SK-N-SH (cell line): ENCODE measurements around the gene KAT8. TPM values are rescaled to one million over a fixed set of nuclear protein-coding genes. Genes with fewer than 3 reads are reported as not detected.

Experiments used
- CTCF ChIA-PET: fragments of 300-600, 350-600 bp; formaldehyde crosslinking; extraction: SDS; loops from one replicate; lab custom pipeline; 2021; lab: Yijun Ruan, JAX
- POLR2A ChIA-PET: fragments of 350-600 bp; sonication (Branson Sonifier 250); formaldehyde crosslinking; extraction: SDS; loops from one replicate; lab custom pipeline; 2020; ENCODE audit warnings: antibody characterized with exemption, inconsistent platforms; lab: Yijun Ruan, JAX
- DNase-seq: peaks from one replicate; pipeline ENCODE4 v3.0.0; 2012
- H2AFZ ChIP-seq: fragments of 200-600 bp; sonication (generic); 2 replicates; pipeline ENCODE4 v1.8.1; 2016; ENCODE audit warnings: antibody characterized with exemption, mild to moderate bottlenecking, low read depth
- H3F3A ChIP-seq: fragments of 200-600 bp; sonication (generic); replicated peaks from 2 replicates; pipeline ENCODE3; 2016; ENCODE audit warnings: antibody characterized with exemption, mild to moderate bottlenecking; ENCODE audit not compliant: insufficient read depth
- H3K27ac ChIP-seq, 2 experiments: fragments of 200-500 bp in 1 of 2; fragments of 200-600 bp in 1 of 2; sonication (Bioruptor generic) in 1 of 2; sonication (generic), shearing (Covaris generic) in 1 of 2; 2 replicates each; pipeline versions ENCODE4 v1.5.1 to v1.6.1; 2014 to 2016; ENCODE audit warnings: low read depth in 2 of 2, inconsistent platforms in 1 of 2, low read length in 1 of 2, mild to moderate bottlenecking in 1 of 2, mixed read lengths in 1 of 2
- H3K27me3 ChIP-seq: fragments of 200-600 bp; sonication (generic), shearing (Covaris generic); 2 replicates; pipeline ENCODE4 v1.6.1; 2016; ENCODE audit warnings: mixed run types; ENCODE audit not compliant: insufficient read depth
- H3K36me3 ChIP-seq, 2 experiments: fragments of 200-500 bp in 1 of 2; fragments of 200-600 bp in 1 of 2; sonication (Bioruptor generic) in 1 of 2; sonication (generic) in 1 of 2; replicated peaks in 1 of 2; 2 replicates each; pipeline versions ENCODE3 to v1.5.1; 2014 to 2016; ENCODE audit warnings: low read length in 1 of 2, mild to moderate bottlenecking in 1 of 2; ENCODE audit not compliant: insufficient read depth in 2 of 2, control insufficient read depth in 1 of 2
- H3K4me1 ChIP-seq, 2 experiments: fragments of 200-500 bp in 1 of 2; fragments of 200-600 bp in 1 of 2; sonication (Bioruptor generic) in 1 of 2; sonication (generic), shearing (Covaris generic) in 1 of 2; 2 replicates each; pipeline versions ENCODE4 v1.5.1 to v1.6.1; 2014 to 2016; ENCODE audit warnings: low read depth in 1 of 2, low read length in 1 of 2, mixed run types in 1 of 2; ENCODE audit not compliant: insufficient read depth in 2 of 2, control insufficient read depth in 1 of 2
- H3K4me2 ChIP-seq: fragments of 200-600 bp; sonication (generic), shearing (Covaris generic); 2 replicates; pipeline ENCODE4 v1.6.1; 2017; ENCODE audit warnings: mixed run types
- H3K4me3 ChIP-seq, 2 experiments: fragments of 200-500 bp in 1 of 2; fragments of 200-600 bp in 1 of 2; sonication (Bioruptor generic) in 1 of 2; sonication (generic), shearing (Covaris generic) in 1 of 2; 2 replicates each; pipeline versions ENCODE4 v1.5.1 to v1.8.1; 2014 to 2016; ENCODE audit warnings: low read depth in 2 of 2, inconsistent platforms in 1 of 2, low read length in 1 of 2, mild to moderate bottlenecking in 1 of 2, mixed read lengths in 1 of 2, moderate library complexity in 1 of 2
- H3K79me2 ChIP-seq: fragments of 200-600 bp; sonication (generic); 2 replicates; pipeline ENCODE4 v1.8.1; 2017; ENCODE audit warnings: mild to moderate bottlenecking; ENCODE audit not compliant: insufficient read depth
- H3K9ac ChIP-seq: fragments of 200-600 bp; sonication (generic); 2 replicates; pipeline ENCODE4 v1.6.1; 2017; ENCODE audit warnings: mixed run types
- H3K9me2 ChIP-seq: fragments of 200-600 bp; sonication (generic); 2 replicates; pipeline ENCODE4 v1.6.1; 2017; ENCODE audit warnings: mixed run types
- H3K9me3 ChIP-seq: fragments of 200-600 bp; sonication (generic); 2 replicates; pipeline ENCODE4 v1.6.1; 2017; ENCODE audit warnings: mixed run types, mild to moderate bottlenecking, moderate library complexity
- H4K20me1 ChIP-seq: fragments of 200-600 bp; sonication (generic); 2 replicates; pipeline ENCODE4 v1.6.1; 2017; ENCODE audit warnings: mild to moderate bottlenecking, mixed run types; ENCODE audit not compliant: insufficient read depth
- CHD2 ChIP-seq: fragments of 150-350 bp; IDR thresholded peaks from 2 replicates; pipeline ENCODE4 v1.6.1; 2018; ENCODE audit warnings: low read length; ENCODE audit not compliant: partially characterized antibody
- ELF1 ChIP-seq: IDR thresholded peaks from 2 replicates; pipeline ENCODE4 v1.4.0; 2012
- EP300 ChIP-seq, 2 experiments: IDR thresholded peaks; 2 replicates each; pipeline versions ENCODE4 v1.4.0 to v1.6.1; 2012; ENCODE audit warnings: borderline replicate concordance in 1 of 2, low read depth in 1 of 2, low read length in 1 of 2
- FOSL2 ChIP-seq: IDR thresholded peaks from 2 replicates; pipeline ENCODE4 v1.4.0; 2012; ENCODE audit warnings: low read depth, mild to moderate bottlenecking, moderate library complexity, borderline replicate concordance
- GABPA ChIP-seq: IDR thresholded peaks from 2 replicates; pipeline ENCODE4 v1.4.0; 2012; ENCODE audit warnings: low read depth, mild to moderate bottlenecking
- GATA2 ChIP-seq: sonication (generic); formaldehyde crosslinking; IDR thresholded peaks from 2 replicates; pipeline ENCODE4 v1.5.0; 2020; ENCODE audit warnings: mild to moderate bottlenecking, missing genetic modification reagents
- MXI1 ChIP-seq: IDR thresholded peaks from 2 replicates; pipeline ENCODE4 v1.6.1; 2012; ENCODE audit warnings: mild to moderate bottlenecking, low read depth, low read length, improper control_type of control experiment
- NFIC ChIP-seq: IDR thresholded peaks from 2 replicates; pipeline ENCODE4 v1.4.0; 2012; ENCODE audit warnings: borderline replicate concordance
- RAD21 ChIP-seq: IDR thresholded peaks from 2 replicates; pipeline ENCODE4 v1.6.1; 2012; ENCODE audit warnings: mild to moderate bottlenecking, low read length
- RCOR1 ChIP-seq: fragments of 150-350 bp; IDR thresholded peaks from 2 replicates; pipeline ENCODE4 v1.6.1; 2017; ENCODE audit warnings: antibody characterized with exemption, low read length
- RXRA ChIP-seq: IDR thresholded peaks from 2 replicates; pipeline ENCODE4 v1.4.0; 2012; ENCODE audit warnings: low read depth, mild to moderate bottlenecking, borderline replicate concordance
- TAF1 ChIP-seq: IDR thresholded peaks from 2 replicates; pipeline ENCODE4 v1.6.1; 2012; ENCODE audit warnings: low read depth, mild to moderate bottlenecking, low read length, moderate library complexity, borderline replicate concordance
- TCF12 ChIP-seq: IDR thresholded peaks from 2 replicates; pipeline ENCODE4 v1.4.0; 2012
- TEAD4 ChIP-seq: IDR thresholded peaks from 2 replicates; pipeline ENCODE4 v1.4.0; 2012; ENCODE audit warnings: mild to moderate bottlenecking, borderline replicate concordance; ENCODE audit not compliant: insufficient read depth
- WGBS: methylation state at CpG from one replicate; pipeline ENCODE4 v1.1.6; 2017; ENCODE audit warnings: low lambda C conversion rate; 5-methylcytosine and 5-hydroxymethylcytosine counted together
- polyA plus RNA-seq, 3 experiments: library from polyadenylated mRNA; depleted of rRNA; stranded (reverse); fragments of >200 nt; gene quantifications; 2 replicates each; pipeline ENCODE4 v1.2.3, GENCODE V29; 2012
- TF ChIP-seq, protein P1 (sequence below): IDR thresholded peaks from 2 replicates; pipeline ENCODE4 v1.4.0; 2012; ENCODE audit warnings: low read depth, borderline replicate concordance

KAT8 gene
- polyA plus RNA-seq, 1 of the 3 experiments (the other 2 are of a cell fraction), result 52.0 TPM

GRCh38 chr16:31083556-31083955 is 33.9 kb upstream of the KAT8 start:
- Histone ChIP-seq H3K27ac (no peak overlapping the region; a peak in 1 of 4 replicates), H3F3A (no peaks in the 10 kb centered on the region), H2AFZ (no peak overlapping the region), H3K4me2 (no peak overlapping the region), H3K9me2 (no peaks in the 10 kb centered on the region), H3K9ac (no peak overlapping the region), H3K9me3 (no peaks in the 10 kb centered on the region), H3K79me2 (peaks cover 34% of the 10 kb centered on the region; the same call in 1 of the 2 replicates), H4K20me1 (peaks cover 8% of the 10 kb centered on the region; the same call in 1 of the 2 replicates), H3K4me3 (no peak overlapping the region), H3K27me3 (no peaks in the 10 kb centered on the region), H3K4me1 (no peaks in the 10 kb centered on the region; a peak in 1 of 4 replicates), H3K36me3 (peaks cover 23 to 56% of the 10 kb centered on the region in 2 experiments)
- no peak for DNase-seq
- ChIA-PET POLR2A (interaction anchor here (0.6 to 2.0 kb wide), 3 partner anchors 9 to 97 kb away, joined by 3 to 6 read pairs (median 3); partner anchors contain the start of gene VKORC1), CTCF (no interaction called here)
- no peak for TF ChIP-seq TCF12
- no peak for TF ChIP-seq EP300 (IDR thresholded peaks at IDR 0.05; ENCODE audit: borderline replicate concordance in 1 of 2, low read depth in 1 of 2, low read length in 1 of 2)
- no peak for TF ChIP-seq CHD2
- no peak for TF ChIP-seq RAD21
- TF ChIP-seq TEAD4, result no peak
- no peak for TF ChIP-seq GABPA
- no peak for TF ChIP-seq ELF1
- TF ChIP-seq GATA2 (CRISPR knock-in tag), result no peak
- TF ChIP-seq RXRA, result no peak
- TF ChIP-seq, protein P1, sequence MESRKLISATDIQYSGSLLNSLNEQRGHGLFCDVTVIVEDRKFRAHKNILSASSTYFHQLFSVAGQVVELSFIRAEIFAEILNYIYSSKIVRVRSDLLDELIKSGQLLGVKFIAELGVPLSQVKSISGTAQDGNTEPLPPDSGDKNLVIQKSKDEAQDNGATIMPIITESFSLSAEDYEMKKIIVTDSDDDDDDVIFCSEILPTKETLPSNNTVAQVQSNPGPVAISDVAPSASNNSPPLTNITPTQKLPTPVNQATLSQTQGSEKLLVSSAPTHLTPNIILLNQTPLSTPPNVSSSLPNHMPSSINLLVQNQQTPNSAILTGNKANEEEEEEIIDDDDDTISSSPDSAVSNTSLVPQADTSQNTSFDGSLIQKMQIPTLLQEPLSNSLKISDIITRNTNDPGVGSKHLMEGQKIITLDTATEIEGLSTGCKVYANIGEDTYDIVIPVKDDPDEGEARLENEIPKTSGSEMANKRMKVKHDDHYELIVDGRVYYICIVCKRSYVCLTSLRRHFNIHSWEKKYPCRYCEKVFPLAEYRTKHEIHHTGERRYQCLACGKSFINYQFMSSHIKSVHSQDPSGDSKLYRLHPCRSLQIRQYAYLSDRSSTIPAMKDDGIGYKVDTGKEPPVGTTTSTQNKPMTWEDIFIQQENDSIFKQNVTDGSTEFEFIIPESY, result no peak
- no peak for TF ChIP-seq TAF1
- no peak for TF ChIP-seq FOSL2
- TF ChIP-seq NFIC, result no peak
- no peak for TF ChIP-seq MXI1
- TF ChIP-seq RCOR1, result no peak
- WGBS, result 79% methylated on average over 5 of the region's 5 CpGs

GRCh38 chr16:31083981-31084380 is 33.5 kb upstream of the KAT8 start:
- POLR2A ChIA-PET, result interaction anchor here (0.6 to 2.0 kb wide), 3 partner anchors 9 to 97 kb away, joined by 3 to 8 read pairs (median 6); partner anchors contain the start of genes ZNF646 and ZNF668
- peaks cover 34% of the 10 kb centered on the region; the same call in 1 of the 2 replicates for H3K79me2 ChIP-seq
- no peaks in the 10 kb centered on the region for H3K9me3 ChIP-seq
- H3K4me1 ChIP-seq, result no peaks in the 10 kb centered on the region; a peak in 1 of 4 replicates
- no peak overlapping the region for H3K4me3 ChIP-seq
- no peak overlapping the region for H3K9ac ChIP-seq
- peaks cover 19 to 56% of the 10 kb centered on the region in 2 experiments for H3K36me3 ChIP-seq
- H3K4me2 ChIP-seq, result no peak overlapping the region
- H3K9me2 ChIP-seq, result no peaks in the 10 kb centered on the region
- 92% methylated on average over 5 of the region's 13 CpGs for WGBS
- no peak for TF ChIP-seq FOSL2
- TF ChIP-seq RAD21, result no peak
- TF ChIP-seq, all 33 proteins: peak for 0
- DNase-seq, result no peak
- CTCF ChIA-PET, result interaction anchor here (3.0 kb wide), 1 partner anchor 59 kb away, joined by 12 read pairs; no protein-coding TSS in a partner anchor
- H3K27ac ChIP-seq, result no peak overlapping the region
- H3K27me3 ChIP-seq, result no peaks in the 10 kb centered on the region
- H2AFZ ChIP-seq, result no peak overlapping the region
- peaks cover 8% of the 10 kb centered on the region; the same call in 1 of the 2 replicates for H4K20me1 ChIP-seq
- no peaks in the 10 kb centered on the region for H3F3A ChIP-seq
